IMR-90 (cell line): Measurements from ENCODE around the gene SPSB4. TPM values are rescaled to one million over a fixed set of nuclear protein-coding genes. Genes with fewer than 3 reads are reported as not detected.

Experiments used
- ATAC-seq: fragments of 200-7000 bp; cut with Tn5 transposase; 2 replicates; pipeline ENCODE4 v1.9.1; 2020; ENCODE audit warnings: low read depth, mild to moderate bottlenecking, moderate library complexity
- BruUV-seq: library from RNA; stranded (reverse); fragments of 400-500 nt; replicated peaks from 2 replicates; lab custom pipeline; 2021; lab: Mats Ljungman, UMichigan
- CTCF ChIA-PET: fragments of 300-600 bp; formaldehyde crosslinking; extraction: SDS; loops from one replicate; lab custom pipeline; 2021; ENCODE audit warnings: antibody characterized with exemption; lab: Yijun Ruan, JAX
- POLR2A ChIA-PET: fragments of 300-600 bp; sonication (Branson Sonifier 250); formaldehyde crosslinking; loops from one replicate; lab custom pipeline; 2022; ENCODE audit warnings: antibody characterized with exemption; ENCODE audit not compliant: unreplicated experiment; lab: Charles Lee
- DNase-seq: peaks from one replicate; pipeline ENCODE4 v3.0.0; 2013
- H2AFZ ChIP-seq: replicated peaks from 2 replicates; pipeline ENCODE3; 2013; ENCODE audit warnings: low read length, mild to moderate bottlenecking; ENCODE audit not compliant: poor library complexity
- H2AK5ac ChIP-seq: 2 replicates; pipeline ENCODE4 v1.6.1; 2013; ENCODE audit warnings: low read depth, low read length, inconsistent platforms
- H2AK9ac ChIP-seq: replicated peaks from 2 replicates; pipeline ENCODE3; 2013; ENCODE audit warnings: mild to moderate bottlenecking, low read depth, low read length, moderate library complexity; ENCODE audit not compliant: poor library complexity
- H2BK120ac ChIP-seq: 2 replicates; pipeline ENCODE4 v1.6.1; 2013; ENCODE audit warnings: low read depth, low read length, inconsistent platforms
- H2BK15ac ChIP-seq: 3 replicates; pipeline ENCODE4 v1.6.1; 2013; ENCODE audit warnings: low read depth, low read length, inconsistent platforms
- H2BK20ac ChIP-seq: 2 replicates; pipeline ENCODE4 v1.6.1; 2013; ENCODE audit warnings: low read depth, mild to moderate bottlenecking, inconsistent platforms, low read length, moderate library complexity
- H2BK5ac ChIP-seq: 2 replicates; pipeline ENCODE4 v1.6.1; 2013; ENCODE audit warnings: mild to moderate bottlenecking, low read depth, low read length, inconsistent platforms; ENCODE audit not compliant: poor library complexity, severe bottlenecking
- H3K14ac ChIP-seq: replicated peaks from 2 replicates; pipeline ENCODE4 v1.6.1; 2013; ENCODE audit warnings: low read depth, low read length, inconsistent platforms
- H3K18ac ChIP-seq: 2 replicates; pipeline ENCODE4 v1.6.1; 2013; ENCODE audit warnings: low read depth, low read length, control low read depth
- H3K23ac ChIP-seq: 2 replicates; pipeline ENCODE4 v1.6.1; 2013; ENCODE audit warnings: low read depth, low read length, inconsistent platforms
- H3K27ac ChIP-seq: 2 replicates; pipeline ENCODE4 v1.5.1; 2013; ENCODE audit warnings: mild to moderate bottlenecking, control low read depth, low read length; ENCODE audit not compliant: insufficient read depth
- H3K27me3 ChIP-seq: 2 replicates; pipeline ENCODE4 v1.6.1; 2013; ENCODE audit warnings: low read length; ENCODE audit not compliant: control insufficient read depth, insufficient read depth
- H3K36me3 ChIP-seq: 2 replicates; pipeline ENCODE4 v1.6.1; 2013; ENCODE audit warnings: low read length, mixed read lengths; ENCODE audit not compliant: control insufficient read depth, insufficient read depth
- H3K4ac ChIP-seq: 2 replicates; pipeline ENCODE4 v1.6.1; 2013; ENCODE audit warnings: low read depth, low read length, inconsistent platforms
- H3K4me1 ChIP-seq: 2 replicates; pipeline ENCODE4 v1.6.1; 2013; ENCODE audit warnings: low read length, mixed read lengths; ENCODE audit not compliant: control insufficient read depth, insufficient read depth
- H3K4me2 ChIP-seq: 2 replicates; pipeline ENCODE4 v1.6.1; 2013; ENCODE audit warnings: low read depth, mild to moderate bottlenecking, control low read depth, low read length, moderate library complexity
- H3K4me3 ChIP-seq: 2 replicates; pipeline ENCODE4 v1.5.1; 2013; ENCODE audit warnings: low read depth, mild to moderate bottlenecking, control low read depth, low read length, moderate library complexity; ENCODE audit not compliant: insufficient read depth
- H3K56ac ChIP-seq: 2 replicates; pipeline ENCODE4 v1.6.1; 2013; ENCODE audit warnings: low read length, inconsistent platforms; ENCODE audit not compliant: insufficient read depth; ENCODE audit errors: extremely low read depth
- H3K79me1 ChIP-seq, 2 experiments: 2 replicates each; pipeline ENCODE4 v1.6.1; 2013; ENCODE audit warnings: low read length in 2 of 2, inconsistent platforms in 1 of 2, low read depth in 1 of 2
- H3K9ac ChIP-seq: 2 replicates; pipeline ENCODE4 v1.6.1; 2013; ENCODE audit warnings: low read depth, low read length, control low read depth
- H3K9me1 ChIP-seq: 2 replicates; pipeline ENCODE4 v1.6.1; 2013; ENCODE audit warnings: low read length, inconsistent platforms; ENCODE audit not compliant: insufficient read depth
- H3K9me3 ChIP-seq: 2 replicates; pipeline ENCODE4 v1.6.1; 2013; ENCODE audit warnings: low read length; ENCODE audit not compliant: control insufficient read depth, insufficient read depth
- H4K20me1 ChIP-seq: 2 replicates; pipeline ENCODE4 v1.6.1; 2013; ENCODE audit warnings: low read length, inconsistent platforms; ENCODE audit not compliant: insufficient read depth
- H4K5ac ChIP-seq: 2 replicates; pipeline ENCODE4 v1.6.1; 2013; ENCODE audit warnings: mild to moderate bottlenecking, low read depth, low read length, control low read depth
- H4K8ac ChIP-seq, 2 experiments: 2 replicates each; pipeline ENCODE4 v1.6.1; 2013; ENCODE audit warnings: low read depth in 2 of 2, low read length in 2 of 2, control low read depth in 1 of 2, inconsistent platforms in 1 of 2
- H4K91ac ChIP-seq: 2 replicates; pipeline ENCODE4 v1.6.1; 2013; ENCODE audit warnings: low read depth, low read length, inconsistent platforms; ENCODE audit not compliant: insufficient read depth
- CEBPB ChIP-seq: IDR thresholded peaks from 2 replicates; pipeline ENCODE4 v1.6.1; 2012; ENCODE audit warnings: low read depth, low read length, improper control_type of control experiment
- CHD1 ChIP-seq: IDR thresholded peaks from 2 replicates; pipeline ENCODE4 v1.6.1; 2012; ENCODE audit warnings: low read depth, low read length, improper control_type of control experiment
- CTCF ChIP-seq: conservative IDR thresholded peaks from 2 replicates; pipeline ENCODE4 v1.5.1; 2012; ENCODE audit warnings: mild to moderate bottlenecking, low read depth, low read length, improper control_type of control experiment
- ELK1 ChIP-seq: fragments of 150-350 bp; IDR thresholded peaks from 2 replicates; pipeline ENCODE4 v1.6.1; 2016; ENCODE audit warnings: low read depth, mild to moderate bottlenecking, low read length, moderate library complexity, borderline replicate concordance
- MXI1 ChIP-seq: IDR thresholded peaks from 2 replicates; pipeline ENCODE4 v1.6.1; 2012; ENCODE audit warnings: low read depth, mild to moderate bottlenecking, low read length, moderate library complexity, borderline replicate concordance
- POLR2A ChIP-seq: IDR thresholded peaks from 2 replicates; pipeline ENCODE4 v1.6.1; 2012; ENCODE audit warnings: mild to moderate bottlenecking, low read depth, low read length
- RAD21 ChIP-seq: IDR thresholded peaks from 2 replicates; pipeline ENCODE4 v1.6.1; 2012; ENCODE audit warnings: low read length, improper control_type of control experiment
- RCOR1 ChIP-seq: IDR thresholded peaks from 2 replicates; pipeline ENCODE4 v1.6.1; 2012; ENCODE audit warnings: mild to moderate bottlenecking, low read length, improper control_type of control experiment; ENCODE audit not compliant: insufficient replicate concordance
- RFX5 ChIP-seq: IDR thresholded peaks from 2 replicates; pipeline ENCODE4 v1.8.0; 2012; ENCODE audit warnings: low read depth, mild to moderate bottlenecking, low read length, moderate library complexity
- SMC3 ChIP-seq: fragments of 150-350 bp; IDR thresholded peaks from 2 replicates; pipeline ENCODE4 v1.6.1; 2016; ENCODE audit warnings: low read depth, mild to moderate bottlenecking, antibody characterized with exemption, low read length, moderate library complexity
- USF2 ChIP-seq: fragments of 150-350 bp; IDR thresholded peaks from 2 replicates; pipeline ENCODE4 v1.6.1; 2017; ENCODE audit warnings: mild to moderate bottlenecking, antibody characterized with exemption, low read length, low read depth
- WGBS, 2 experiments: methylation state at CpG; one replicate each; pipeline versions ENCODE4 v1.1.5 to v1.1.7; 2013; ENCODE audit warnings: missing lambda C conversion rate in 2 of 2; ENCODE audit not compliant: insufficient read length in 1 of 2; ENCODE audit errors: extremely low coverage in 2 of 2; 5-methylcytosine and 5-hydroxymethylcytosine counted together
- dilution Hi-C: fragments of 300-500 bp; cut with HindIII; formaldehyde crosslinking; loops from one replicate; pipeline ENCODE4 v1.14.3; 2018; ENCODE audit warnings: low sequenced_read_pairs; ENCODE audit not compliant: unreplicated experiment
- in situ Hi-C: fragments of 300-500 bp; cut with MboI; formaldehyde crosslinking; loops from 3 replicates; pipeline ENCODE4 v1.14.3; 2019; ENCODE audit warnings: low sequenced_read_pairs, inconsistent platforms, mixed read lengths
- intact Hi-C: fragments of 100-400 bp; cut with micrococcal nuclease; formaldehyde crosslinking; loops from 2 replicates; pipeline ENCODE4 v1.10.0; 2022
- polyA plus RNA-seq, 3 experiments: library from polyadenylated mRNA; depleted of rRNA; stranded (reverse); fragments of >200 nt; gene quantifications; 2 replicates each; pipeline ENCODE4 v1.2.3, GENCODE V29; 2012; ENCODE audit warnings: low replicate concordance in 1 of 3
- total RNA-seq: library from RNA; depleted of rRNA; stranded (reverse); fragments of >200 nt; gene quantifications from 2 replicates; pipeline ENCODE4 v1.2.3, GENCODE V29; 2012

The SPSB4 gene
- total and polyA plus RNA-seq, 2 of the 4 experiments (the other 2 are of a cell fraction) = not detected

- no peak for TF ChIP-seq RCOR1
- no peak for TF ChIP-seq ELK1
- TF ChIP-seq RFX5 = no peak
- no peak for TF ChIP-seq POLR2A
- no peak for TF ChIP-seq MXI1
- no peak for TF ChIP-seq CTCF
- TF ChIP-seq CHD1 = no peak
- TF ChIP-seq USF2 = no peak
- TF ChIP-seq RAD21 = no peak
- TF ChIP-seq SMC3 = no peak
- no peak for TF ChIP-seq CEBPB
- CTCF ChIA-PET = no interaction called here
- no TSS peak for BruUV-seq
These were observed 56.9 kb downstream of the SPSB4 start for GRCh38 chr3:141108039-141108438.

More at GRCh38 chr3:141108039-141108438, 56.9 kb downstream of the SPSB4 start:
- Histone ChIP-seq H2AK5ac (no peak overlapping the region), H3K36me3 (no peaks in the 10 kb centered on the region), H3K9me1 (no peaks in the 10 kb centered on the region), H2BK5ac (no peak overlapping the region), H3K27me3 (peaks cover 25% of the 10 kb centered on the region), H3K23ac (no peak overlapping the region), H2AFZ (no peak overlapping the region), H4K20me1 (no peaks in the 10 kb centered on the region), H3K9me3 (no peaks in the 10 kb centered on the region), H3K27ac (no peak overlapping the region), H4K8ac (no peak overlapping the region), H3K79me1 (no peaks in the 10 kb centered on the region), H3K56ac (no peak overlapping the region), H3K4me3 (no peak overlapping the region), H3K4me2 (no peak overlapping the region), H4K5ac (no peak overlapping the region), H2BK15ac (no peak overlapping the region), H2AK9ac (no peak overlapping the region), H4K91ac (no peak overlapping the region), H3K18ac (no peak overlapping the region), H2BK20ac (no peak overlapping the region), H3K4me1 (no peaks in the 10 kb centered on the region), H3K9ac (no peak overlapping the region), H2BK120ac (no peak overlapping the region), H3K14ac (no peak overlapping the region), H3K4ac (no peak overlapping the region)
- WGBS, 2 experiments = 33% methylated on average over 2 of the region's 6 CpGs; no CpG with 5 or more reads in 1 of the 2 experiments
- intact Hi-C loops (no loop called here), in situ Hi-C loops (loop anchor here (10.0 kb wide), 1 partner anchor 213 kb away; no protein-coding TSS in a partner anchor), dilution Hi-C loops (no loop called here)
- DNase-seq = no peak
- no peak for ATAC-seq
- POLR2A ChIA-PET = no interaction called here
